Mucosa of rectum (tissue), 2 donors: Measurements from ENCODE around the gene PCSK9.

Experiments
- H3K27ac ChIP-seq, 2 donors: one replicate each; pipeline ENCODE4 v1.7.0; 2013; ENCODE audit warnings: inconsistent platforms in 2 of 2, low read depth in 2 of 2, low read length in 2 of 2
- H3K27me3 ChIP-seq, 2 donors: one replicate each; pipeline ENCODE4 v1.7.0; 2013; ENCODE audit warnings: low read length in 2 of 2; ENCODE audit not compliant: control insufficient read depth in 2 of 2, insufficient read depth in 2 of 2
- H3K36me3 ChIP-seq, 2 donors: one replicate each; pipeline ENCODE4 v1.7.0; 2013; ENCODE audit warnings: low read length in 2 of 2; ENCODE audit not compliant: control insufficient read depth in 2 of 2, insufficient read depth in 2 of 2
- H3K4me1 ChIP-seq, 2 donors: one replicate each; pipeline ENCODE4 v1.7.0; 2013; ENCODE audit warnings: low read length in 2 of 2, mild to moderate bottlenecking in 1 of 2; ENCODE audit not compliant: control insufficient read depth in 2 of 2, insufficient read depth in 2 of 2
- H3K4me3 ChIP-seq, 2 donors: one replicate each; pipeline ENCODE4 v1.7.0; 2013; ENCODE audit warnings: low read length in 2 of 2
- H3K9ac ChIP-seq, 2 donors: one replicate each; pipeline ENCODE4 v1.7.0; 2013; ENCODE audit warnings: low read length in 2 of 2, low read depth in 1 of 2, mild to moderate bottlenecking in 1 of 2
- H3K9me3 ChIP-seq, 2 donors: one replicate each; pipeline ENCODE4 v1.7.0; 2013; ENCODE audit warnings: low read length in 2 of 2; ENCODE audit not compliant: control insufficient read depth in 2 of 2
- donor health status: healthy.
- donor health status: Normal muscosa, but diverticular disease.

PCSK9 gene

DNA sequence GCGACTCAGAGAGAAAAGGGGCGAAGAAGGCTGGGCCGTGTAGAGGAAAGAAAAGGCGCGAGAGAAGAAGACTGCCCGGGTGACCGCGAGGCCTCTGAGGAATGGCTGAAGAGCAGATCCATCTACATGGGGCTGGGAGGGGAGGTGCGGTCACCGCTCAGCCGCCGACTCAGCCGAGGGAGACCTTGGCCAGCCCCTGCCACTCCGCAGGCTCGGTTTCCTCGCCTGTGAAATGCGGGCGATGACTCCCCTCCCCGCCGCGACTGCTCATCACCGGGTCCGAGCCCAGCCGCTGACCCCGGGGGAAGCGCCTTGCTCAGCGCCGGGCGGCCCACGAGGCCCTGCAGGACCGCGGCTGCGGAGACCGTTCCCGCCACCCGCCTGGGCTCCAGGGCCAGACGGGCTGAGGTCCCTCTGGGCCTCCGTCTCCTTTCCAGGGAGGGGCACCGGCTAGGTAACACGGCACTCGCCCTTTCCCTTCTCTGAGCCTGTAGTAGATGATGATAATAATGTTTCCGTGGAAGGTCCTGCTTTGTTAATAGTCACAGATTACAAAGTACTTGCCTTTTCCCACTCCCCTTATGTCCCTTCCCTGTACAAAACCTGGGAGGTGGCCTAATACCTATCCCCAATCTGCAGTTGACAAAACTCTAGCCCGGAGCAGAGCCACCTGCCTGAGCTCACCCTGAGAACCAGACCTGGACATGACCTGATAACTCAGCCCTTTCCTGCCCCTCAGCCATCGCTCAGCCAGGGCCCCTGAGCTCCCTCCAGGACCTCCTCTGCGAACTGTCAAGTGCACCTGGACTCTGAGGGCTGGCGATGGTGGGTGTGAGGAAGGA is 42.3 kb upstream of the PCSK9 start:
- peaks cover 12 to 15% of the 10 kb centered on the region in 2 donors for H3K27me3 ChIP-seq
- no peaks in the 10 kb centered on the region for H3K36me3 ChIP-seq
- H3K27ac ChIP-seq: no peak overlapping the region
- no peaks in the 10 kb centered on the region for H3K4me1 ChIP-seq
- H3K4me3 ChIP-seq: no peak overlapping the region
- no peak overlapping the region for H3K9ac ChIP-seq
- no peaks in the 10 kb centered on the region for H3K9me3 ChIP-seq

DNA sequence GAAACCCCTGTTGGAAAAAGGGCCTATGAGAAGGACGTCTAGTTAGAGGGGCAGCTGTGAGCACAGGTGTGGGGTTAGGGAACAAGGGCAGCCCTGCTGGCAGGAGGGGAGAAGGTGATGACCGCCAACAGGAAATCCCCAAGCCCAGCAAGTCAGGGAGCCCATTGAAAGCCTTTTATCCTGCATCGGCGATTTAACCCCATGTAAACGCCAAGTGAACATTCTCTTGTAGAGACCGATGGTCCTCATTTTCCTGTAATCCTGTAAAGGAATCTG is 41.7 kb upstream of the PCSK9 start:
- Histone ChIP-seq H3K9ac (no peak overlapping the region), H3K27me3 (peaks cover 12 to 15% of the 10 kb centered on the region in 2 donors), H3K27ac (no peak overlapping the region), H3K4me1 (no peaks in the 10 kb centered on the region), H3K36me3 (no peaks in the 10 kb centered on the region), H3K4me3 (no peak overlapping the region), H3K9me3 (no peaks in the 10 kb centered on the region)

DNA sequence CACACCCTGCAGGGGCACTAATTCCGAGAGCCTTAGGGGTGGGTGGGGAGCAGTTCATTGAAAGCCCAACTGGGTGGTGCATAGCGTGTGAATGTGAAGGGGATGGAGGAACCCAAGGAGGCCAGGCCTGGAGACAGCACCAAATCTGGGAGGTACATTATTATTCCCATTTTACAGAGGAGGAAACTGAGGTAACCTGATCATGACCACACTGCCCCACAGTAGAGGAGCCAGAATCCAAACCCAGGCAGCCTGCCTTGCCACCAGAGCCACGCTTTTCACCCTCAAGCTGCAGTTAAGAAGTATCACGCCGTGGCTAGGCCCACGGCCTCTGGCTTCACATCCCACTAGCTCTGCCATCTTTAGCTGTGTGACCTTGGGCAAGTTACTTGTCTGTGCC is 41.2 kb upstream of the PCSK9 start:
- H3K4me1 ChIP-seq: no peaks in the 10 kb centered on the region
- no peak overlapping the region for H3K4me3 ChIP-seq
- no peak overlapping the region for H3K9ac ChIP-seq
- H3K36me3 ChIP-seq: no peaks in the 10 kb centered on the region
- peaks cover 12 to 15% of the 10 kb centered on the region in 2 donors for H3K27me3 ChIP-seq
- H3K27ac ChIP-seq: no peak overlapping the region
- H3K9me3 ChIP-seq: no peaks in the 10 kb centered on the region

DNA sequence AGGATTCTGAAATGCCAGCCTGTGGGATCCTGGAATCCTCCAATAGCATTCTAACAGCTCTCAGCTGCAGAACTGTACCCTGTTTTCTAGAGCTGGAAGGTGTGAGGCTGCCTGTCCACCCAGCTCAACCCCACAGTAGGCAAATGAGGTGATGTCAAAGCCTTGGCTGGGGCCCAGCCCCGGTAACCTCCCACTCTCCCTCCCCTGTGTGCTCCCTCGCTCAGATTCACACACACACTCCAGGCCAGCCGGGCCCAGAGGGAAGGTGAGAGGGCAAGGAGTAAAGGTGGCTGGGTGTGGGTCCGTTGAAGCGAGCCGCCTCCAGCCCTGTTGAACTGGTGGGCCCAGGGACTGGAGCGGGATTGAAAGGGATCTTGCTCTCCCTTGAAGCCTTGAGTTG is 40.7 kb upstream of the PCSK9 start, which contains the start of gene BSND:
Gene BSND, plus strand, starts transcription at position 257 of the 400 bp plus-strand sequence. CDS start 254 bp downstream, outside the sequence.
- no peak within 1 kb of the TSS for H3K9ac ChIP-seq
- H3K27me3 ChIP-seq: peaks cover 12 to 15% of the 10 kb centered on the region in 2 donors
- H3K27ac ChIP-seq: no peak within 1 kb of the TSS
- no peak within 1 kb of the TSS for H3K4me3 ChIP-seq
- no peaks in the 10 kb centered on the region for H3K36me3 ChIP-seq
- no peaks in the 10 kb centered on the region for H3K9me3 ChIP-seq
- no peaks in the 10 kb centered on the region for H3K4me1 ChIP-seq

DNA sequence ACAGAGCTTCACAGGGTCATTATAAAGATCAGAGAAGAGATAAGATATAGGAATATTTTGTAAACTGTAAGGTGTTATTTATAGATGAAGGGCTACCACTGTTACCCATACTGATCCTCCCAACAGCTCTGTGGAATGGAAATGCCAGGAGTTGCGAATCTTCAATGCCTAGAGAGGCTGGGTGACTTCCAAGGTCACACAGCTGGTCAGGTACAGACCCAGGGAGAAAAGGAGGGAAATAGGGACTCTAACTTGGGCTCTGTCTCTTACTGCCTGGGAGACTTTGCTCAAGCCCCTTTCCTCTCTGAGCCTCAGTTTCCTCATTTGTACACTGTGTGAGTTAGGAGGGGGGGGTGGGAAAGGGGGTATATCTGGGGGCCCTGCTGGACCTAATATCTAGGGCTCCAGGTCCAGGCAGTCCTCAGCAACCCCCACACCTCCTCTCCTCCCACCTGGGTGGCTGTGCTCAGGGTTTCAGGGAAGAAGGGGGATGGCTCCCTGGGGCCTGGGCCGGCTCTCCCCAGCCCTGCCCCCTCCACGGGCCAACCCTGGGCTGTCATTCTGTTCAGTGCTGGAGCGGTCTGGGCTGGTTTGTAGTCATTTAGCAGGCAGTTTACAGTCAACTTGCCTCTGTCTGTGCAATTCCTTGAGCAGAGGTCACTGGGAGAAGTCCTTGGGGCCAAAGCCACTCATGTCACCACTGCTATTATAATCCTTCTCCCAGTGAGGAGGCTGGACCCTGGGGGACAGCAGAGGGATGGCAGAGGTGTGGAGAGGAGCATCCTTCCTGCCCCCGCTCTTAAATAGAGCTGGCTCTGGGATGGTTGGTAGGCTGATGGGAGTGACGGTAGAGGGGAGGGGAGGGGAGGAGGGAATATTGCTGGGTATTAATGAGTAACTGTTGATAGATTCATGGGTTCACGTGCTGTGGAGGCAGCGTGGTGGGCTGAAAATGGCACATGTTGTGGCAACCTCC is 39.0 kb upstream of the PCSK9 start:
- H3K4me1 ChIP-seq: no peaks in the 10 kb centered on the region
- H3K27me3 ChIP-seq: peaks cover 10 to 15% of the 10 kb centered on the region in 2 donors
- H3K4me3 ChIP-seq: no peak overlapping the region
- H3K9me3 ChIP-seq: no peaks in the 10 kb centered on the region
- H3K9ac ChIP-seq: no peak overlapping the region
- no peaks in the 10 kb centered on the region for H3K36me3 ChIP-seq
- H3K27ac ChIP-seq: no peak overlapping the region

DNA sequence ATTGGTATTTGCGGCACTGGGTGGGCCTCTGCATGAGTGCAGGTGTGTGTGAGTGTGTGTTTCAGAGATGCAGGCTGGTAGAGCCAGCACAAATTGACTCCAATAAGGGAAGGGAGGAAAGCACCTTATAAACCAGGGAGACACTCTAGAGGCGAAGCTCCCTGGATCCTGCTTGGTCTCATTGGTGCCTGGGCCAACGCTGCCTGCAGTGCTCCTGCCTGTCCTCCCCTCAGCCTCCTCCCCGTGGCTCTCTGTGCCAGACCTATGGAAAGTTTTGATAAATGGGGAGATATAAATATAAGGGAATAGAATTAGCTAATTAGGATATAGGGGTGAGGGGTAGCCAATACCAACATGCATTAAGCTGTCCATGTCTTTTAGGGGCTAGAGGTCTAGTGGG is 38.0 kb upstream of the PCSK9 start:
- Histone ChIP-seq H3K27me3 (peaks cover 10 to 15% of the 10 kb centered on the region in 2 donors), H3K4me3 (no peak overlapping the region), H3K36me3 (no peaks in the 10 kb centered on the region), H3K9ac (no peak overlapping the region), H3K27ac (no peak overlapping the region), H3K9me3 (no peaks in the 10 kb centered on the region), H3K4me1 (no peaks in the 10 kb centered on the region)

DNA sequence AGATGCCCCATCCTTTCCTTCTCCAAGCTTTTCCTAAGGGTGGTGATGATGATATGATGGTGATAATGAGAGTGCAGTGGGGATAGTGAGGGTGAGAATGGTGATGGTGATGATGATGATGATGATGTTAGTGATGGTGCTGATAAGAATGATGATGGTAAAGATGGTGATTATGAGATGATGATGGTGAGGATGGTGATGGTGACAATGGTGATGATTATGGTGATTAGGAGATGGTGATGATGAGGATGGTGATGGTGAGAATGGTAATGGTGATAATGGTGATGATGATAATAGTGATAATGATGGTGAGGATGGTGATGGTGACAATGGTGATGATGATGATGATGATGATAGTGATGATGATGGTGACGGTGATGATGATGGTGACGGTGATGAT is 36.7 kb upstream of the PCSK9 start:
- H3K4me3 ChIP-seq: no peak overlapping the region
- no peaks in the 10 kb centered on the region for H3K36me3 ChIP-seq
- H3K27ac ChIP-seq: no peak overlapping the region
- H3K9me3 ChIP-seq: no peaks in the 10 kb centered on the region
- H3K27me3 ChIP-seq: peaks cover 2 to 5% of the 10 kb centered on the region in 2 donors
- H3K4me1 ChIP-seq: no peaks in the 10 kb centered on the region
- H3K9ac ChIP-seq: no peak overlapping the region

DNA sequence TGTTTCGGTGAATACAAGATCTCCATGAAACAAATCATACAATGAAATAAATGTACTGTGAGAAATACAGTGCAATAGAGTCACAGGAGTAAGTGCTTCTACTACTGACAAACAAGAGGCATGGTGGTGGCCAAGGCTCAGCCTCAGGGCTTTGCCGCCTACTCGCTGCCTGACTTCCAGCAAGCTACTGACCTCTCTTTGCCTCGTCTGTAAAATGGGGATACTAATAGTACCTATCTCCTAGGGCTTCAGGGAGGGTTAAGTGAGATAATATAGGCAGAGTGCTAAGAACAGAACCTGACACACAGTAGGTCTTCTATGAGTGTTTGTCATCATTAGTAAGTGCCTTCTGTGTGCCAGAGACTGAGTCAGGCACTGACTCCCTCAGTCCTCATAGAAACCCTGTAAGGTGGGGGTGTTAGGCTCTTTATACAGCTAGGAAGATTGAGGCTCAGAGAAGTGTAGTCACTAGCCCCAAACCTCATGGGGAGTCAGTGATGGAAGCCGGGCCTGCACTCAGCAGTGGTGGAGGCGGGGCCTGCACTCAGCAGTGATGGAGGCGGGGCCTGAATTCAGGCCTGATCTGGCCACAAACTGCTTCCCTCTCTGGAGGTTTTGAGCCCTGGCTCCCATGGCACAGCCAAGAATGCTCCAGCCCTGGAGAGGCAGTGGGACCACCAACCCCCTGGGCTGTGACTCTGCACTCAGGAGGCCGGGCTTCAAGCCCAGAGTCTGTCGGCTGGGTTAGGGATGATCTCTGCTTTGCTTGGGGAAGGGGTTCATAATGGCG is 33.8 kb upstream of the PCSK9 start:
- no peak overlapping the region for H3K4me3 ChIP-seq
- no peaks in the 10 kb centered on the region for H3K27me3 ChIP-seq
- H3K9me3 ChIP-seq: no peaks in the 10 kb centered on the region
- no peaks in the 10 kb centered on the region for H3K36me3 ChIP-seq
- H3K9ac ChIP-seq: no peak overlapping the region
- no peaks in the 10 kb centered on the region for H3K4me1 ChIP-seq
- H3K27ac ChIP-seq: no peak overlapping the region

DNA sequence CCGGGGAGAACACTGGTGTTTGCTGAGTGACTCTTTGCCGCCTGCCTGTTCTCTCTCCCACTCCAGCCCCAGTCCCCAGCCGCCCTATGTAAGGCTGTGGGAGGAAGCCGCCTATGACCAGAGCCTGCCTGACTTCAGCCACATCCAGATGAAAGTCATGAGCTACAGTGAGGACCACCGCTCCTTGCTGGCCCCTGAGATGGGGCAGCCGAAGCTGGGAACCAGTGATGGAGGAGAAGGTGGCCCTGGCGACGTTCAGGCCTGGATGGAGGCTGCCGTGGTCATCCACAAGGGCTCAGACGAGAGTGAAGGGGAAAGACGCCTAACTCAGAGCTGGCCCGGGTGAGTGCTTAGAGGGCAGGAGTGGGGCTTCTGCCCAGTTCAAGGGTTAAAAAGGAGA is 32.4 kb upstream of the PCSK9 start:
- Histone ChIP-seq H3K4me1 (no peaks in the 10 kb centered on the region), H3K4me3 (no peak overlapping the region), H3K27me3 (no peaks in the 10 kb centered on the region), H3K27ac (no peak overlapping the region), H3K9ac (no peak overlapping the region), H3K36me3 (no peaks in the 10 kb centered on the region), H3K9me3 (no peaks in the 10 kb centered on the region)
